Measurements from ENCODE around the gene LAIR2.
"Not testable (repeated sequence)": the region's sequence is repeated elsewhere in the genome, so short reads cannot be mapped to it uniquely, and the experiment has no call there.

The LAIR2 gene

DNA sequence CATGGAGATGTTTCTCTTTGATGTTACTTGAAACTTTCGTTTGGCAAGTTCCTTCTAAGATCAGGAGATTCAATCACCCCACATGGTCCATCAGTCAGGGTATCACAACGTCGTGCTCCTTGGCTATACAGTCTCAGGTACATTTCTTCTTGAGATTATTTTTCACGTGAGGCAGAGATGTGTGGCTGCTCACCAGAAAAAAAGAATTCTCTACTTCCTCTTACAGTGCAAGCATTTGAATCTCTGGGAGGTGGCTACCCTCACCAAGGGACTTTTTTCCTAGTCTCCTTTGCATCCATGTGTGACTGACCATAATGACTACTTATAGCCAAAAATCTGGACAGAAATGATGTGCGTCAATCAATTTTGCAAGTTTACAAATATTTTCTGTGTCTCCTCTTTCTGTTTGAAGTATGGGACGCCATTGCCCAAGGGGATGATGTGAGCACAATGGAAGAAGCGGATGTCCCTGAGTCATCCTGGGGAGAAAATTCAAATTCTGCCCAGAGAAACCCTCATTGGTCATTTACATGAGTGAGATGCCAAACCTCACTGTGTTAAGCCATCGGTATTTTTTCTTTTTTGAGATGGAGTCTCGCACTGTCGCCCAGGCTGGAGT lies 8.6 kb upstream of the LAIR2 start:
- DNase-seq, result no peak

DNA sequence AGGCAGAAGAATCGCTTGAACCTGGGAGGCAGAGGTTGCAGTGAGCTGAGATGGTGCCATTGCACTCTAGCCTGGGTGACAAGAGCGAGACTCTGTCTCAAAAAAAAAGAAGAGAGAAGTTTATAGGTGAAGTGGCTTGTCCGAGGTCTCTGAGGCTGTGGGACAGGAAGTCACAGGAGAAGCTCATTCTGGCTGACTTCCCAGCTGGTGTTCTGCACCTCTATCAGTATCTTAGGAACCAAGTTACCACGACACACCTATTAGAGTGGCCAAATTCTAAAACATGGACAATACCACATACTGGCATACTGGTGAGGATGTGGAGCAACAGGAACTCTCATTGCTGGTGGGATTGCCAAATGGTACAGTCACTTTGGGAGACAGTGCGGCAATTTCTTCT lies 7.3 kb upstream of the LAIR2 start:
- not testable (repeated sequence) for DNase-seq

DNA sequence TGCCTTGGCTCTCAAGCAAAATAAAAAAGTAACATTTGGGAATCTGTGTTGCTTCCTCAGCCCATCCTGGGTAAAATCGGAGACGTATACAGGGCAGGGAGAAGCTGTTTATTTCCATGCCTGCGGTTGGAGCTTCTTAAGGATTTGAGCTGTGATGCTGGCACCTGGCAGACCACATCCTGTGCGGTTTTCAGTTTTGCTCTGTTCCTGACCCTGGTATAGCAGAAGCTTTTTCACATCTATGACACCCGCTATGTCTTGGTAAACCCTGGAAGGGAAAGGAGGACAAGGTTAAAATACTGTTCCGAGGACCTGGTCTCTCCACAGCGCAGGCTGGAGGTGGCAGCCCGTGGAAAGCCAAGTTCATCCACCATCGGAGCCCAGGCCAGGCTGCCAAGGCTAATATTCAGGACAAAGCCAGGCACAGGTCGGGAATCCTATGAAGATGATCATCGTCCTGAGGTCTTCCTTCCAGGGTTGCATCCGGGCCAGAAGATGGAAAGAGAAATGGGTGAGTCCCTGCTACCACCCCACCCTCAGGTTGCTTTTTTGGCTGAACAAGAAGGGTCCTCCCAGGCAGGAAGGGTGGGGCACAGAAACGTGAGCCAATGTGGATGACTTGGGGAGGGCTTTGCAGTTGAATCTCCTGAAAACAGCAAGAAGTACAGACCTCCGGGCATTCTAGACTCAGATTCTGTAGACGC lies 4.7 kb upstream of the LAIR2 start:
- not testable (repeated sequence) for DNase-seq

DNA sequence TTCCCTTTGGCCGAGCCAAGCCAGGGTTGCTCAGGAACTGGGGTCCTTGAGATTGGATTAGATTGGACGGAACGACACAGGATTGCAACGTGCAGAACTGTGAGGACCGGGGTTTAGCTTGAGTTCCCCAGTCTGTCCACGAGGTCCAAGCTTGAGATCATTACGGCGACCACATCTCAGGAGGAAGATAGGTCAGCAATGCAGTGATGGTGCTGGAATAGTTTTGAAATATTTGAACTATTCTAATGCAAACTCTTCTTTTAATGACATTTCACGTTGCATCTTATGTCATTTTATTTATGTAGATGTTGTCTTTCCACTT lies 4.2 kb upstream of the LAIR2 start:
- DNase-seq, result peak in 3 of 4 experiments; percentile 30 to 62 (median 54)

DNA sequence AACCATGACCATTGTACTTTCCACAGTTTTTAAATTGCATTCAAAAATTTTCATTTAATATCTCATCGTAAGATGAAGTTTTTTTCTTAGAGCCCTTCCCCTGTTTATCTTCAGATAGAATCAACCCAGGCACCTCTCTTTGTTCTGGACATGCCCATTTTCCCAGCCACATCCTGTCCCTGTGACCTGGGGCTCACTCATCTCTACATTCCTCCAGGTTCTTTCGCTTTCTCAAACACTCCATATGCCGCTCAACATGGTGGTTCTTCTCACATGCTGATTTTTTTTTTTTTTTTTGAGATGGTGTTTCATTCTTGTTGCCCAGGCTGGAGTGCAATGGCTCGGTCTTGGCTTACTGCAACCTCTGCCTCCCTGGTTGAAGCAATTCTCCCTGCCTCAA lies 2.9 kb downstream of the LAIR2 start:
- not testable (repeated sequence) for DNase-seq

DNA sequence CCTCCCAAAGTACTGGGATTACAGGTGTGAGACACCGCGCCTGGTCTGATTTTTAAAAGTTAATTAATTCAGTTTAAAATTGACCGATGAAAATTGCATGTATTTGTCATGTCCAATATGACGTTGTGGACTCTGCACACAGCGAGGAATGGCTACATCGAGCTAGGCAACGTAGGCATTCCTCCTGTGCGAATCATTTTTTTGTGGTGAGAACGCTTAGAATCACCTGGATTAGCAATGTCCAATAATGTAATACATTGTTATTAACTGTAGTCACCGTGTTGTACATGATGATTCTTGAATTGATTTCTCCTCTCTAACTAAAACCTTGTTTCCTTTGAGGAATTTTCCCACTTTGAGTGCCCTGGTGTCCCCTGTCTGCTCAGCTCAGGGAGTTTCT lies 3.4 kb downstream of the LAIR2 start:
- no peak for DNase-seq

DNA sequence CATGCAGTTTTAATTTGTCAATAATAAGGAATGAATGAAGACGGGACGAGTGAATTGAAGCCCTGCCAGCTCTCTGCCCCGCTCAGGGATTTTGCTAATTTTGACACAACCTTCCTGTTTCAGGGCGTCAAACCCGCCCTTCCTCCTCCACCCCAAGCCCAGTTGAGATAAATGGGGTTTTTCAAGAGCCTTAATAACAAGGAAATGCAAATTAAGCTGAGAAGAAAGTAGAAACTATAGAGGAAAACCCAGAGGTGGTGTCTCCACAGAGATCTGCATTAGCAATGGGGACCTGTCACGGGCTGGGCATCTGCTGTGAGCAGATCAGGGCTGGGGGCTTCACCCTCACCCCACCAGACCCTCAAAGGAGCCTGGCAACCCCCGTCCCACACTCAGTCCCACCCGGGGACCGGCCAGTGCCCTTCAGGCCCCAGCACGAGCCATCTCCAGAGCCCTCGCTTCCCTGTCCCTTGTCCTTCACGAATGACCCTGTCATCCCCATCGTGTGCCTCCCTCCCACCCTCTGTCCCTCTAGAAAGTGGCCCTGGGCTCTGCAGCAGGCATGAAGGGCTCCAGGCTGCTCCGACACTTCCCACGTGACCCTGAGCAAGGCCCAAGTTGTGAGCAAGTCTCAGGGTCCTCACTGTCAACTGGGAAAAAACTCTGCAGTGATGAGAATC lies 4.5 kb downstream of the LAIR2 start:
- not testable (repeated sequence) for DNase-seq

DNA sequence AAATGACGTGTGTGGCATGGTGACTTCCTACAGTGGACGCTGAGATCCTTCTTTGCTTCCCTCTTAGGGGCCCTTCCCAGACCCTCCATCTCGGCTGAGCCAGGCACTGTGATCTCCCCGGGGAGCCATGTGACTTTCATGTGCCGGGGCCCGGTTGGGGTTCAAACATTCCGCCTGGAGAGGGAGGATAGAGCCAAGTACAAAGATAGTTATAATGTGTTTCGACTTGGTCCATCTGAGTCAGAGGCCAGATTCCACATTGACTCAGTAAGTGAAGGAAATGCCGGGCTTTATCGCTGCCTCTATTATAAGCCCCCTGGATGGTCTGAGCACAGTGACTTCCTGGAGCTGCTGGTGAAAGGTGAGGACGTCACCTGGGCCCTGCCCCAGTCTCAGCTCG lies 5.2 kb downstream of the LAIR2 start:
- no peak for DNase-seq

DNA sequence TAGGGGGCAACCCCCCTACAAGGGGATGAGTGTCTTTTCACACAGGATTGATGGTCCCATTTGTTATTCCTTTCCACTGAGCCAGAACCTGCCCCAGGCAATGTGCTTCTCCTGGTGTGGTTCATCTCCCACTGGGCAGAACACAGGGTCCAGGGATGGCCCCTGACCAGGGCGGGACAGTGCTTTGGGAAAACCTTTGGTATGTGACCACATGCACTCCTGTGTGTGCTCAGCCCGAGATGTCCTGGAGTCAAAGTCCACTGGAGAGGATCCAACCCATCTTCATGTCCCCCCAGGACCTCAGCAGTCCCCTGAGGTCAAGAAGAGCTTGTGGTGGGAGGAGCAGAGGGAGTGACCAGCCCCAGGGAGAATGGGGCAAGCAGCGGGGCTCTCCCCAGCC lies 5.9 kb downstream of the LAIR2 start:
- DNase-seq, result not testable (repeated sequence)

DNA sequence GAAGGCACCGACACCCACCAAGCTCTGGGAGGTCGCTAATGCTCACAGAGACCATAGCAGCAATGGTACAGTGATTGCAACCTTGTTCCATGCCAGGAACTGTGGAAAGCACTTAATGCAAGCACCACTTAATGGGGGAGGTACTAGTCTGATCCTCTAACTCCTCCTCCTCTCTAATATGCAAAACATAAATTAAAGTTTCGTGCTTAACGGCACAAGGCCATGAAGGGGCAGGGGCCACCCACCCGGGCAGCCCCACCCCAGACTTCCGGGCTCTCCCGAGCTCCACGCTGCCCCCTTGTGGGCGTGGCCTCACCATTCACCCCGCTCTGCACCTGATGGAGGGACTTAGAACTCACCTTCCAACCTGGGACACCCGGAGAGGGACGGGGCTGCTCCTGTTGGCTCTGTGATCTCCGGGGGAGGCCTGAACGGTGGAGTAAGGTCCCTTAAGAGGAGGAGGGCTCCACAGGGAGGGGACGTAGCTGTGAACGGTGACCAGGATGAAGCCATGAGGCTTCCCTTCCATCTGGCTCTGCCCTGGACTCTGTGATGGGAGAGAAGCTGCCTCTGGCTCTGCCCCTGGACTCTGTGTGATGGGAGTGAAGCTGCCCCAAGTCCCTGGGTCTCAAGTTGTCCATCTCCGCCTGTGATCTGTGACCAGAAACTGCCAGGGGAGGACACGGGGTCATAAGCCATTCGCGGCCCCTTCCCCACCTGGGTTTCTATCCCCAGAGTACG lies 6.7 kb downstream of the LAIR2 start:
- not testable (repeated sequence) for DNase-seq

DNA sequence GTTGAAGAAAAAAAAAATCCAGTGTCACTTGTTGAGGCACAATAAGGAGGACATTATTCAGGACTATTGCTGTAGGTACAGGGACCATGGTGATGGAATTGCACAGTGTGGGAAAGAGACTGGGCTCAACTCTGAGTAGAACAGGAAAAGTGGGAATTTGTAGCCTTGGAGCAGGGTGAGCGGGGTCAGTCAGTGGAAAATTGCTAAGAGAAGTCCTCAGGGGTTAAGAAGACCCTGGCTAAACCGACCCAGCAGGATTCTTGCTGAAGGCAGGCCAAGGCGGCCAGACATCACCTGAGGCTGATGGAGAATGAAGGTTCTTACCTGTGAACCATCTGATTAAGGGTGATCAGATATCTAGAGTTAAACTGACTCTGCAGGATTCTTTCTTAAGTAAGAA lies 12.5 kb downstream of the LAIR2 start:
- DNase-seq, result no peak

DNA sequence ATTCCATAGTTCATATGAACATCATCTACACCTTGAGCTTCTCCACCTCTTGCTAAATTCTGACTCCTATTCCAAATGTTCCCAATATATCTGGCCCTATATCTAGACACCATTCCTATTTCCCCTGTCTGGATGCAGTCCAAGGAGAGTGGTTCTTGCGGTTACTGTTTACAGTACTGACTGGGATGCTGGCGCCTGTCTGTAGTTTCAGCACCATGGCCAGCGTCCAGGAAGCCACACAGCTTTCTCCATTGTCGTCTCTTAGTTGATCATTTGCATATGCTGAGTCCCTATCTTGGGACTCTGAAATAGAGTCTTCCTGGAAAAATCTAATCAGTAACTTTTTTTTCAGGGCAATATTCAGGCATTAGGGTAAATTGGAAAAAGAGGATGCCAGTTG lies 14.9 kb downstream of the LAIR2 start:
- DNase-seq, result peak; percentile 76 to 88 (median 82)

DNA sequence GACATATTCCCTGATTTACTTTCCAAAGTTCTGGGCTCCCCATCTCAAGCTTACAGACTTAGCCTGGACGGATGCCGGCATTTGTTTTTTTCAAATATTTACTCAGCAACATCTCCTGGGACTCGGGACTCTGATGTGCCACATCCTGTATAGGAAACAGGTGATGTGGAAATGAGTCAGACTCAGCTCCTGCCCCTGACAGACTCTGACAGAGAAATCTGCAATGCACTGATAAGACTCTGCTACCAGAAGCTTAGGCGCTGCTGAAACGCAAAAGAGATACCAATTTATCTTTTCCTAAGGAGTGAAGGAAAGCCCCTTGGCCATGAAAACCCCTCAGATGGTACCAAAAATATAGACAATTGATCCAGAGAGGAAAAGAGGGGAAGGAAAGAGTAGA lies 16.2 kb downstream of the LAIR2 start:
- DNase-seq, result peak in 1 of 4 experiments; percentile 15

DNA sequence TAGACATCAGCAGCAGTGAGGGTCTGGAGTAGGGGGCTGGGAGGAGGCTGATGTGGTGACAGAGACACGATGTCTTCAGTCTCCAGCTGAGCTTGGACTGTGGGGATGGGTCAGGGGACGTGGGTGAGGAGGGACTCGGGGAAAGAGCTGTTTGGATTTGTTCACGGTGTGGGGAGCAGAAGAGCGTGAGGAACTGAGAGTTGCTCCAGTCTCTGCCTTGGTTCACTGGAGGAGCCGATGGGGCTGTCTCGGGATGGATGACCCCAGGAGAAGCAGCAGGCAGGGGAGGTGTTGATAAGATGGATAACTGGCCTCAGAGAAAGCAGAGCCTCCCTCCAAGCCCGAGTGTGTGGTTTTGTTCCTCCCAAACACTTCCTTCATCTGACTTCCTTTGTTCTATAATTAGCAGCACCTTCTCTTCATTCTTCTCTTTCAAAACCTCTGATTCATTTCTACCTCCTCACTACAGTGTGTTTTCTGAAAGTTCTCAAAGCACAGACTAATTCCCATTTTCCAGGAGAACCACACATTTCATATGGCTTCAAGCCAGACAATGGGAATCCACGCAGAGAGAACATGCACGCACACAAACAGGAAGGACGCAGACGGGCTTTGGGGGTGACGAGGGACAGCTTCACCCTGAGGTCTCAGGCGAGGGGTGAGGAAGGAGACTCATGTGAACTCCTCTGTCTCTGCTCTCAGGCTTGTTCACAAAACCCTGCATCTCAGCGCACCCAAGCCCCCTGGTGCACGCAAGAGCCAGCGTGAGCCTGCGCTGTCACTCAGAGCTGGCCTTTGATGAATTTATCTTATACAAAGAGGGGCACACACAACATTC lies 18.6 kb downstream of the LAIR2 start:
- DNase-seq, result peak; percentile 46 to 76 (median 58)

DNA sequence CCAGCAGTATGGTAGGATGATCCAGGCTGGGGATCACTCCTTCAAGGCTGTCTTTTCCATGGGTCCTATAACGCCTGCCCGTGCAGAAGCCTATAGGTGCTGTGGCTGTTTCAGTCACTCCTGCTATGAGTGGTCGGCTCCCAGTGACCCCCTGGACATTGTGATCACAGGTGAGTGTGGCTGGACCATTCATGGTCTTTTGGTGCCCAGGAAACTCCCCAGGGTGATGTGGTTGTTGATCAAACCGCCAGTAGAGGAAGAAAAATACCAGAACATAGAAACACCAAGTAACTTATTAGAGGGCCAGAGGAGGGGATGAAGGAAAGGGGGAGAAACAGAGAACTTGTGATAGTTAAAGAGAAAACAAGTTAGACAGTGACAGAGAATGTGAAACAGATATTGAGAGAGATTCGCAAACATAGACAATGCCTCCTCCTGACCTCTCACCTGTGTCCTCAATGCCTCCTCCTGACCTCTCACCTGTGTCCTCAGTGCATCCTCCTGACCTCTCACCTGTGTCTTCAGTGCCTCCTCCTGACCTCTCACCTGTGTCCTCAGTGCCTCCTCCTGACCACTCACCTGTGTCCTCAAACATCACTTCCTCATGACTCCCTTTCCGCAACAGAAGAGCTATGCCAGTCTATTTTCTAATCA lies 19.4 kb downstream of the LAIR2 start:
- DNase-seq, result no peak

DNA sequence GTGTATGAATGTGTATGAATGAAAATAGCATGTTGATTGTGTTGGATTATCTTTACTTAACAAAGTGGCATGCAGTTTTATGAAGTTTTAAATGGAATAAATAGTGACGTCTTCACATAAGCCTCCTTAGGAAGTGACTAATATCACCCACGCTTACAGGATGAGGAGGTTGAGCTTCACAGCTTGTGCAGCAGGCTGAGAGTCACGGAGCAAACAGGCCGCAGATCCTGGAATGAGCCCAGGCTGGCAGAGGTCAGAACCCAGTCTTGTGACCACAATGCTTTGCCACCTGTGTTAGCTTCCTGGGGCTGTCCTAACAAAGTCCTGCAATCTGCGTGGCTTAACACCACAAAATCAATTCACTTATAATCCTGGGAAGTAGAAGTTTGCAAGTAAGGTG lies 20.8 kb downstream of the LAIR2 start:
- DNase-seq, result peak; percentile 81 to 93 (median 86)

DNA sequence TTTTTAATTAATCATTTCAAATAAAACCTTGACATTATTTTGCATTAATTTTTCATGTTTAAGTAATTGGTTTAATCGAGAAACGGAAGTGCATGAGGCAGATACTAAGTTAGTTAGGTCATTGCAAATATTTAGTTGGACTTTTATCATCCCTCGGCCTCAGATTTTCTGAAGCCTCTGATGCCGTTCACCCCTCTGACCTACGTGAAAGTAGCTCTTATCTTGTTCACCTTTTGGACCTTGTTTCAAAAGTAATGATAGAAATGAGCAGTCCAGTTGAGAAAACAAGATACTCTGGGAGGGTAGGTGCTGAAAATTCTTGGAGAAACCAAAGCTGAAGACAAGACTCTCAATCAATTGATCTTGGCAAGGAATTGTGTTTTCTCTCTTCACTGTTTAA lies 23.0 kb downstream of the LAIR2 start:
- no peak for DNase-seq

DNA sequence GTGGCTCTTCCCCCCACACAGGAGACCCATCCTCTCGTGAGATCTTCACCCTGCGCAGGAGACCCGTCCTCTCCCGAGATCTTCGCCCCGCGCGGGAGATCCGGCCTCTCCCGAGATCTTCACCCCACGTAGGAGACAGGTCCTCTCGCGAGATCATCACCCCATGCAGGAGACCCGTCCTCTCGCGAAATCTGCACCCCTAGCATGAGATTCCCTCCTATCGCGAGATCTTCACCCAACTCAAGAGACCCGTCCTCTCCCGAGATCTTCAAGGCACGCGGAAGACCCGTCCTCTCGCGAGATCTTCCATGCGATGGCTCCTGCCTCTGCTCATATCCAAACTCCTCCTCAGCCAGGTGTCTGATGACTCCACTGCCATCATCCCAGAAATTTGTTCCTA lies 24.3 kb downstream of the LAIR2 start:
- no peak for DNase-seq

DNA sequence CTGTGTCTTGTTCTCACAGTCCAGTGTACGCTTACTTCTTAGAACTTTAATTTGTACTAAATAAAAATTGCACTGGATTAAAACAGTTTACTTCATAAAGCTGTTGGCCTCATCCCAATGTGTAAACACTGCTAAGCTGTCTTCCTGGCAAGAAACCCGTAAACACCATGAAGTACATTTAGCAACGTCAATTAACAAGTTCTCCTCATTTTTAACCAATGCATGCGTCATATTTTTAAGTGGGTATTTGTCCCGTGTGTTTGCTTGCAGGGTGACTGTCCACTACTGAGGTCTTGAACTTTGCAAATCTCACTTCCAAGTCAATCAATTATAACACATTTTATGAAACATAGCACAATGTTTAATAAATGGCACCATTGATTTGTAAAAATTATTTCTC lies 28.2 kb downstream of the LAIR2 start:
- DNase-seq, result no peak

DNA sequence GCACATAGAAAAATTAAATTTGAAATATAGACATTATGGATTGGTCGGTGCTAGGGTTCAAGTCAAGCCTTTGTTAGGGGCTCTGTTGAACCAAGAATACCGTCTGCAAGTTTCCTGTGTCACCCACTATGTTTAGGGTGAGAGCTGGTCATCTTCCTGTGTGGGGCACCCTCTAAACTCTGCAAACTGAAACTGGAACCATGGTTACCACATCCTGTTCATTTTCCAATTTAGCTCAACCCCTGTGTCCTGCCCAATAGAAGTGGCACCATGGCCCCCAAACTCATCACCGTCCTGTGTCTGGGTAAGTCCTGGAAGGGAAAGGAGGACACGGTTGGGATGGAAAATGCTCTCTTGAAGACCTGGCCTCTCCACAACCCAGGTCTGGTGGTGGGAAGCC lies 29.9 kb downstream of the LAIR2 start:
- peak in 3 of 4 experiments; percentile 27 to 39 (median 27) for DNase-seq

DNA sequence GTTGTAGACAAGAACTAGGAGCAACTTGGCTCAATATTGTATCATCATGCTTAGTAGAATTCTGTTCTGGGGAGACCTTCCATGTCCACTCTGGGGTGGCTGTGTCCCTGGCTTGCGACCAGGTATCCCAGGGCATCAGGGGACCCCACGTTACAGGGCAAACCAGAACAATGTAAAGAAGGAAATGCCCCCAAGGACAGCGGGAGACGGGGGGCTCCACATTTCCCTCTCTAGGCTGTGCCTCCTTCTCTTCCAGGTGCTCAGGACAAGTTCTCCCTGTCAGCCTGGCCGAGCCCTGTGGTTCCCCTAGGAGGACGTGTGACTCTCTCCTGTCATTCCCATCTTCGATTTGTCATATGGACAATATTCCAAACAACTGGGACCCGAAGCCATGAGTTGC lies 30.8 kb downstream of the LAIR2 start:
- DNase-seq, result no peak

DNA sequence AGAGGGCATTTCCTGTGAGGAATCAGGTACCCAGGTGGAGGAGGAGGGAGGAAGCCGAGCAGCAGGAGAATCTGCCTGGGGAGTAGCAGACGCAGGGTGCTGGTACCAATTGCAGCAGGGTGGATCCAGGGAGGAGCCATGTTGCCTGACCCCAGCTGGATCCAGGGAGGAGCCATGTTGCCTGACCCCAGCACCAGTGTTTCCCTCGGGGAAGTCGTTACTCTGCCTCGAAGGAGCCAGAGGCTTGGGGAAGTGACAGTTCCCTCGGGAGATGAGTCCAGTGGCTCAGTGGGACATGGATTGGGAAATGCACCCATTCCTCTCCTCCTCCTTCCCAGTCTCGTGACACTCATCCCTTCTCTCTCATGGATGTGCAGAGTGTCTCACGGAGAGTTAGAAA lies 31.5 kb downstream of the LAIR2 start:
- DNase-seq, result no peak

All from suppressor macrophage (primary cell).